HUES6 (cell line): ENCODE measurements around the gene PPP2R3A.

Source experiments
- H3K27ac ChIP-seq: 2 replicates; pipeline ENCODE4 v1.7.0; 2013; ENCODE audit warnings: low read depth, mild to moderate bottlenecking, low read length, inconsistent platforms
- H3K27me3 ChIP-seq: 2 replicates; pipeline ENCODE4 v1.6.1; 2013; ENCODE audit warnings: low read length; ENCODE audit not compliant: control insufficient read depth, insufficient read depth
- H3K36me3 ChIP-seq: 2 replicates; pipeline ENCODE4 v1.6.1; 2013; ENCODE audit warnings: low read length; ENCODE audit not compliant: control insufficient read depth, insufficient read depth
- H3K4me1 ChIP-seq: 2 replicates; pipeline ENCODE4 v1.6.1; 2013; ENCODE audit warnings: low read length; ENCODE audit not compliant: control insufficient read depth, insufficient read depth
- H3K4me3 ChIP-seq: 2 replicates; pipeline ENCODE4 v1.5.1; 2013; ENCODE audit warnings: low read depth, low read length
- H3K9ac ChIP-seq: one replicate; pipeline ENCODE4 v1.6.1; 2013; ENCODE audit warnings: mild to moderate bottlenecking, low read length
- H3K9me3 ChIP-seq: 2 replicates; pipeline ENCODE4 v1.6.1; 2013; ENCODE audit warnings: low read depth, low read length; ENCODE audit not compliant: control insufficient read depth, insufficient read depth

PPP2R3A gene

GRCh38 chr3:136023264-136023978 is 57.9 kb downstream of the PPP2R3A start:
- Histone ChIP-seq H3K9me3 (no peaks in the 10 kb centered on the region), H3K27ac (no peak overlapping the region), H3K36me3 (0 out of 2 replicates have a peak, but pooled peaks cover 2% of the 10 kb centered on the region), H3K4me1 (no peaks in the 10 kb centered on the region; the same call in 1 of the 2 replicates), H3K4me3 (no peak overlapping the region), H3K9ac (no peak overlapping the region), H3K27me3 (no peaks in the 10 kb centered on the region)

GRCh38 chr3:136036306-136036705 is 70.8 kb downstream of the PPP2R3A start:
- H3K9me3 ChIP-seq, result peaks cover 3% of the 10 kb centered on the region; the same call in 1 of the 2 replicates
- no peak overlapping the region for H3K4me3 ChIP-seq
- H3K4me1 ChIP-seq, result no peaks in the 10 kb centered on the region
- H3K9ac ChIP-seq, result no peak overlapping the region
- no peak overlapping the region for H3K27ac ChIP-seq
- no peaks in the 10 kb centered on the region for H3K27me3 ChIP-seq
- peaks cover 3% of the 10 kb centered on the region; the same call in 1 of the 2 replicates for H3K36me3 ChIP-seq

- H3K27me3 ChIP-seq, result no peaks in the 10 kb centered on the region
- no peak overlapping the region for H3K9ac ChIP-seq
- no peaks in the 10 kb centered on the region for H3K4me1 ChIP-seq
- no peaks in the 10 kb centered on the region for H3K9me3 ChIP-seq
- H3K27ac ChIP-seq, result no peak overlapping the region
- peaks cover 3% of the 10 kb centered on the region; the same call in 1 of the 2 replicates for H3K36me3 ChIP-seq
- no peak overlapping the region for H3K4me3 ChIP-seq
These were observed 73.1 kb downstream of the PPP2R3A start for GRCh38 chr3:136038668-136039067.

- no peaks in the 10 kb centered on the region for H3K27me3 ChIP-seq
- no peak overlapping the region for H3K9ac ChIP-seq
- H3K4me1 ChIP-seq, result no peaks in the 10 kb centered on the region
- H3K27ac ChIP-seq, result no peak overlapping the region
- peaks cover 20% of the 10 kb centered on the region for H3K36me3 ChIP-seq
- no peak overlapping the region for H3K4me3 ChIP-seq
- no peaks in the 10 kb centered on the region for H3K9me3 ChIP-seq
These were observed 77.2 kb downstream of the PPP2R3A start for GRCh38 chr3:136042608-136043221.

GRCh38 chr3:136044980-136045745 is 79.6 kb downstream of the PPP2R3A start:
- no peak overlapping the region for H3K27ac ChIP-seq
- no peak overlapping the region for H3K4me3 ChIP-seq
- no peaks in the 10 kb centered on the region for H3K9me3 ChIP-seq
- H3K36me3 ChIP-seq, result peaks cover 23% of the 10 kb centered on the region
- no peak overlapping the region for H3K9ac ChIP-seq
- H3K4me1 ChIP-seq, result no peaks in the 10 kb centered on the region
- H3K27me3 ChIP-seq, result no peaks in the 10 kb centered on the region

- Histone ChIP-seq H3K27ac (no peak overlapping the region), H3K4me1 (no peaks in the 10 kb centered on the region), H3K9me3 (no peaks in the 10 kb centered on the region), H3K27me3 (no peaks in the 10 kb centered on the region), H3K9ac (no peak overlapping the region), H3K4me3 (no peak overlapping the region), H3K36me3 (peaks cover 27% of the 10 kb centered on the region)
These were observed 82.5 kb downstream of the PPP2R3A start for GRCh38 chr3:136048068-136048467.

- H3K27me3 ChIP-seq, result no peaks in the 10 kb centered on the region
- H3K4me3 ChIP-seq, result no peak overlapping the region
- no peak overlapping the region for H3K27ac ChIP-seq
- H3K36me3 ChIP-seq, result peaks cover 16% of the 10 kb centered on the region
- no peaks in the 10 kb centered on the region for H3K9me3 ChIP-seq
- no peak overlapping the region for H3K9ac ChIP-seq
- H3K4me1 ChIP-seq, result no peaks in the 10 kb centered on the region
These were observed 84.7 kb downstream of the PPP2R3A start for GRCh38 chr3:136050250-136050649.

GRCh38 chr3:136055491-136055890 is 90.0 kb downstream of the PPP2R3A start:
- Histone ChIP-seq H3K9me3 (no peaks in the 10 kb centered on the region), H3K27me3 (no peaks in the 10 kb centered on the region), H3K27ac (no peak overlapping the region), H3K9ac (no peak overlapping the region), H3K4me3 (no peak overlapping the region), H3K4me1 (no peaks in the 10 kb centered on the region), H3K36me3 (peaks cover 9% of the 10 kb centered on the region; the same call in 1 of the 2 replicates)

- 0 out of 2 replicates have a peak, but pooled peaks cover 1% of the 10 kb centered on the region for H3K9me3 ChIP-seq
- H3K27ac ChIP-seq, result no peak overlapping the region
- H3K9ac ChIP-seq, result no peak overlapping the region
- peaks cover 2% of the 10 kb centered on the region; the same call in 1 of the 2 replicates for H3K4me1 ChIP-seq
- no peak overlapping the region for H3K4me3 ChIP-seq
- 0 out of 2 replicates have a peak, but pooled peaks cover 9% of the 10 kb centered on the region for H3K36me3 ChIP-seq
- H3K27me3 ChIP-seq, result no peaks in the 10 kb centered on the region
These were observed 101.7 kb downstream of the PPP2R3A start for GRCh38 chr3:136067211-136067610.

GRCh38 chr3:136068708-136069107 is 103.2 kb downstream of the PPP2R3A start:
- Histone ChIP-seq H3K4me1 (peaks cover 2% of the 10 kb centered on the region; the same call in 1 of the 2 replicates), H3K36me3 (0 out of 2 replicates have a peak, but pooled peaks cover 9% of the 10 kb centered on the region), H3K9me3 (no peaks in the 10 kb centered on the region), H3K9ac (no peak overlapping the region), H3K27ac (no peak overlapping the region), H3K4me3 (no peak overlapping the region), H3K27me3 (no peaks in the 10 kb centered on the region)
